ENCODE results near the gene POLD1. TPM values are rescaled to one million over a fixed set of nuclear protein-coding genes. Genes with fewer than 3 reads are reported as not detected.

Gene POLD1
- total and polyA plus RNA-seq, 3 donors from 2014 or later, result 30.7 to 51.7 (median 42.2) TPM

GRCh38 chr19:50432221-50433028, 48.3 kb downstream of the POLD1 start, which contains the start of gene MYBPC2:
Gene MYBPC2 (plus strand): TSS chr19:50432892. CDS start chr19:50432954, 62 bp downstream.
- Histone ChIP-seq H3K27me3 (no peaks in the 10 kb centered on the region), H3K27ac (peak within 1 kb of the TSS; percentile 52 to 65), H3K9me3 (no peaks in the 10 kb centered on the region), H3K4me1 (peaks cover 15% of the 10 kb centered on the region), H3K36me3 (ENCODE audit: low read depth, missing control alignments) (no peaks in the 10 kb centered on the region), H3K4me3 (peak within 1 kb of the TSS; percentile 59 to 64)
- TF ChIP-seq CTCF (IDR thresholded peaks at IDR 0.05), result no peak
- TF ChIP-seq POLR2A (IDR thresholded peaks at IDR 0.05), result no peak
- WGBS, 2 donors, result 1 to 5% methylated on average over 15 to 34 of the region's 40 CpGs
- intact Hi-C loops (cut with DNase I; ENCODE audit: low total_unique reads), result no loop called here
- no peak for DNase-seq

GRCh38 chr19:50433201-50434180, 49.3 kb downstream of the POLD1 start:
- Histone ChIP-seq H3K27me3 (no peaks in the 10 kb centered on the region), H3K9me3 (no peaks in the 10 kb centered on the region), H3K4me1 (peaks cover 11% of the 10 kb centered on the region), H3K27ac (no peak overlapping the region), H3K36me3 (ENCODE audit: low read depth, missing control alignments) (no peaks in the 10 kb centered on the region), H3K4me3 (no peak overlapping the region)
- DNase-seq, result no peak
- TF ChIP-seq POLR2A (IDR thresholded peaks at IDR 0.05) (no peak), CTCF (IDR thresholded peaks at IDR 0.05) (no peak)
- WGBS, 2 donors, result 58 to 79% methylated on average over 12 to 19 of the region's 19 CpGs
- intact Hi-C loops (cut with DNase I; ENCODE audit: low total_unique reads), result no loop called here

DNA sequence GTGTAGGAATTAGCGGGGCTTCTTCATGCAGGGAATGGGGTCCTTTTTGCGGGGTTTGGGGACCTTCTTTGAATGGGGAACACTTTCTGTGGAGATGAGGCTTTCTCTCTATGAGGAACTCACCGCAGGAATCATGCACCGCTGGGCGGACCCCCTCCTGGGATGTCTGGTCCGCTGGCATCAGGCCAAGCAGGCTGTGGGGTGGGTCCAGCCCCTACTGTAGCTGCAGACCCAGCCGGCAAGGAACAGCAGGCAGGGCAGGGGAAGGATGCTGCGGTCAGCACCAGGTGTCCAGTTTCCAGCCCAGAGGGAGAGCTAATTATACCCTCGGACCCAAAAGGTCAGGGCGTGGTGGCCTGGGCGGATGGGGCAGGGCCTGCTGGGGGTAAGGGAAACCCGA, 50.4 kb downstream of the POLD1 start:
- WGBS, 2 donors, result 46 to 56% methylated on average over 7 to 12 of the region's 12 CpGs
- no peak for DNase-seq
- intact Hi-C loops (cut with DNase I; ENCODE audit: low total_unique reads), result no loop called here
- H3K36me3 ChIP-seq (ENCODE audit: low read depth, missing control alignments), result no peaks in the 10 kb centered on the region
- H3K27ac ChIP-seq, result no peak overlapping the region
- H3K4me1 ChIP-seq, result peaks cover 9% of the 10 kb centered on the region
- no peak overlapping the region for H3K4me3 ChIP-seq
- no peaks in the 10 kb centered on the region for H3K9me3 ChIP-seq
- no peak for TF ChIP-seq CTCF (IDR thresholded peaks at IDR 0.05)
- no peak for TF ChIP-seq POLR2A (IDR thresholded peaks at IDR 0.05)
- H3K27me3 ChIP-seq, result no peaks in the 10 kb centered on the region

- Histone ChIP-seq H3K4me3 (no peak overlapping the region), H3K9me3 (no peaks in the 10 kb centered on the region), H3K4me1 (peaks cover 9% of the 10 kb centered on the region), H3K36me3 (ENCODE audit: low read depth, missing control alignments) (no peaks in the 10 kb centered on the region), H3K27me3 (no peaks in the 10 kb centered on the region), H3K27ac (no peak overlapping the region)
- DNase-seq, result no peak
- intact Hi-C loops (cut with DNase I; ENCODE audit: low total_unique reads), result no loop called here
- WGBS, 2 donors, result 76 to 81% methylated on average over 16 to 17 of the region's 17 CpGs
- no peak for TF ChIP-seq CTCF (IDR thresholded peaks at IDR 0.05)
- TF ChIP-seq POLR2A (IDR thresholded peaks at IDR 0.05), result no peak
These were observed 51.1 kb downstream of the POLD1 start for GRCh38 chr19:50435221-50435620.
